ENCODE measurements around the gene DTNBP1.

Gene DTNBP1

DNA sequence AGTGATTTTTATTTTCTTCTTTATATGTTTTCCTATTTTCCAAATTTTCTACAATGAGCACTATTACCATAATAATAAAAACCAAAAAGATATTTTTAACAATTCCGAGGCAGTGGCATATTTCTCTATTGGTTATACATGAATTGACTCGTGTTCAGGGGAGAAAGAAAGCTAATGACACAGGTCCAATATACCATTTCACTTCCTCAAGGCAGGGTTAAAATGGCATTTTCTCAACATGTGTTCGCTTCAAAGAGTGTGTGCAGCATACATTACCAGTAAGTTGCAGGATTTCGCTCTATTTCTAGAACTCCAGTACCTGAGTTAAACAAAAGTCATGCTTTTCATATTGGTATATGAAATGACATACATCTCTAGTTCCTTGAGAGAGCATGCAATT lies 35.1 kb upstream of the DTNBP1 start:
- in situ Hi-C loops (cut with HindIII; ENCODE audit: low pct_ligation_motif_present, low sequenced_read_pairs) = loop anchor here (25.0 kb wide), 1 partner anchor 489 kb away; no protein-coding TSS in a partner anchor
- no peak for DNase-seq

DNA sequence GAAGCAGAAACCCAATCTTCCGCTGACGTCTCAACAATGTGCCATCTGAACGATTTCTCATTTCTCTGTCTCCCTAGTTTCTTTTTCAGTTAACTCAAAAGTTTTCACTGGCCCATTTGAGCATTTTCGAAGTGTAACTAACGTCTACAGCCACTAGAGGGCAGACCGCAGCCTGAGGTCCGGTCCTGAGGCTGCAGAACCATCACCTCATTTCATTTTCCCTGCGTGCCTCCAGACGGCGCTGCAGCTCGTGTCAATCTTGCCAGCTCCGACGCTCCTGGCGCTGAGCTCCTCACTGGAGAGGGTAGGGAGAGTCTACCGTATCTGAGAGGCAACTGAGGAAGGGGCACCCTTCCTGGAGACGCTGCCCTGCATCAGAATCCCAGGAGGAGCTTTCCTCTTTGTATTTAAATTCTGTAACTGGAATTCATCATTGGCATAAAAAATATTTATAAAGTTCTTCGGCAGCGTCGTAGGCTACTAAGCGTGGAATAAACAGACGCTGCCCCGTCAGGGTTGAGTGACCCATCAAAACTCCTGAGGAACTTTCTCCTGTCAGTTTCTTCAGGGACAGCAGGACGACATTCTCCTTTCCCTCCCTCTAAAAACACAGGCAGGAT lies 28.5 kb upstream of the DTNBP1 start:
- in situ Hi-C loops (cut with HindIII; ENCODE audit: low pct_ligation_motif_present, low sequenced_read_pairs) = loop anchor here (25.0 kb wide), 1 partner anchor 496 kb away; no protein-coding TSS in a partner anchor

More for the DNA sequence above, 35.1 kb upstream of the DTNBP1 start:
- H3K4me3 ChIP-seq (ENCODE audit: low read depth, low read length) = no peak overlapping the region
- no peaks in the 10 kb centered on the region for H3K36me3 ChIP-seq (replicated peaks)
- peaks cover 7% of the 10 kb centered on the region for H3K27me3 ChIP-seq (replicated peaks)
- no peak overlapping the region for H3K27ac ChIP-seq
- no peak for TF ChIP-seq CTCF (IDR thresholded peaks at IDR 0.05; ENCODE audit: low read depth, low read length, missing control alignments)

DNA sequence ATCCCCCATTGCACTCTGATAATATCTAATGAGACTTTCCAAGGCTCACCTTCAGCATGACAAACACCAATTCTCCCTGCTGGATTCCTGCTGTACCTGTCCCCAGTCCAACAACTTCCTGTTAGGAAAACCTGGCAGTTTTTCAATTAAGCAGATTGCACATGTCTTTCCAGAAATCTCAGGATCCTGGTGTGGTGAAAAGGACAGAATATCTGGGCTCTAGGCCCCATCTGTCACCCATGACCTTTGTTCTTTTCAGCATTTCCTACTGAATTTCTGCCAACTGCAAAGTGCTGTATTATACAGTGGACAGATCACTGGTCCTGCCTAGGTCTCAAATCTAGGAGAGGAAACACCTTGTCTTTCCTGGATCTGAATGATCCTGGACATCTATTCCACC lies 27.7 kb upstream of the DTNBP1 start:
- Histone ChIP-seq H3K27me3 (replicated peaks) (no peaks in the 10 kb centered on the region), H3K4me3 (ENCODE audit: low read depth, low read length) (no peak overlapping the region), H3K36me3 (replicated peaks) (no peaks in the 10 kb centered on the region), H3K27ac (no peak overlapping the region)
- DNase-seq = no peak
- TF ChIP-seq CTCF (IDR thresholded peaks at IDR 0.05; ENCODE audit: low read depth, low read length, missing control alignments) = no peak
- in situ Hi-C loops (cut with HindIII; ENCODE audit: low pct_ligation_motif_present, low sequenced_read_pairs) = loop anchor here (25.0 kb wide), 1 partner anchor 497 kb away; no protein-coding TSS in a partner anchor

More for the DNA sequence above, 28.5 kb upstream of the DTNBP1 start:
- no peak overlapping the region for H3K27ac ChIP-seq
- no peaks in the 10 kb centered on the region for H3K36me3 ChIP-seq (replicated peaks)
- peaks cover under 1% of the 10 kb centered on the region for H3K27me3 ChIP-seq (replicated peaks)
- peak; percentile 100 for TF ChIP-seq CTCF (IDR thresholded peaks at IDR 0.05; ENCODE audit: low read depth, low read length, missing control alignments)
- peak overlapping the region; percentile 9 for H3K4me3 ChIP-seq (ENCODE audit: low read depth, low read length)
- DNase-seq = peak; percentile 81

DNA sequence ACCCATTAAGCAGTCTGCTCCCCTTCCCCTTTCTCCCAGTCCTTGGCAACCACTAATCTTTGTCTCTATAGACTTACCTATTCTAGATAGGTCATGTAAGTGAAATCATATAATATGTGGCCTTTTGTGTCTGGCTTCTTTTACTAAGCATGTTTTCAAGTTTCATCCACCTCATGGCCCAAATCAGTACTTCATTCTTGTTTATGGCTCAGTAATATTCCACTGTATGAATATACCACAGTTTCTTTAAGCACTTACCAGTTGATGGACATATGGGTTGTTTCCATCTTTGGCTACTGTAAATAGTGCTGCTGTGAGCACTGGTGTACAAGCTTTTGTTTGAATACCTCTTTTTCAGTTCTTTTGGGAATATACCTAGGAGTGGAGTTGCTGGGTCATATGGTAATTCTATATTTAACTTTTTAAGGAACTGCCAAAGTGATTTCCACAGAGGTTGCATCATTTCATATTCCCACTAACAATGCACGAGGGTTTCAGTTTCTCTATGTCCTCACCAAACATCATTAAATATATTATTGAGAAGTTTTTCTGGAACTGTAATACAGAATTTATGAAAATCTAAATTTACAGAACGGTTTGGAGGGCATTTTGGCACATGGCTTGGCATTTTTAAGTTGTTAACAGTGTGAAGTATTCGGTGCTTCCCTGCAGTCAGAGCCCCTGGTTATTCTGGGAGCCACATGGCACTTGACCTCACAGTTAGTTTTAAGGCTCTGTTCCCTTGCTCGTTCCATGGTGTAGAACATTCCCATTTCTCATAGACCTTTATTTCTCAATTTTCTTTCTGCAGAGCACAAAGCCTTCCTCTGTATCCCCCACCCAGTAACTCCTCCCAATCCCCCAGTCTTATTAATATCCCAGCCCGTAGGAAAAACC lies 27.0 kb upstream of the DTNBP1 start:
- no peak overlapping the region for H3K4me3 ChIP-seq (ENCODE audit: low read depth, low read length)
- no peak for TF ChIP-seq CTCF (IDR thresholded peaks at IDR 0.05; ENCODE audit: low read depth, low read length, missing control alignments)
- no peak for DNase-seq
- H3K27ac ChIP-seq = no peak overlapping the region
- no peaks in the 10 kb centered on the region for H3K36me3 ChIP-seq (replicated peaks)
- no peaks in the 10 kb centered on the region for H3K27me3 ChIP-seq (replicated peaks)
- in situ Hi-C loops (cut with HindIII; ENCODE audit: low pct_ligation_motif_present, low sequenced_read_pairs) = loop anchor here (25.0 kb wide), 1 partner anchor 497 kb away; no protein-coding TSS in a partner anchor

- H3K27ac ChIP-seq = no peak overlapping the region
- H3K27me3 ChIP-seq (replicated peaks) = no peaks in the 10 kb centered on the region
- DNase-seq = no peak
- in situ Hi-C loops (cut with HindIII; ENCODE audit: low pct_ligation_motif_present, low sequenced_read_pairs) = loop anchor here (25.0 kb wide), 1 partner anchor 502 kb away; no protein-coding TSS in a partner anchor
- no peak for TF ChIP-seq CTCF (IDR thresholded peaks at IDR 0.05; ENCODE audit: low read depth, low read length, missing control alignments)
- no peaks in the 10 kb centered on the region for H3K36me3 ChIP-seq (replicated peaks)
- H3K4me3 ChIP-seq (ENCODE audit: low read depth, low read length) = no peak overlapping the region
These were observed 22.8 kb upstream of the DTNBP1 start for GRCh38 chr6:15685619-15686018.
